HepG2 (cell line): ENCODE measurements around the gene FBXO24. TPM values are rescaled to one million over a fixed set of nuclear protein-coding genes. Genes with fewer than 3 reads are reported as not detected.

Experiments
- FOSL2 ChIP-seq: sonication (generic); formaldehyde crosslinking; IDR thresholded peaks from 2 replicates; pipeline ENCODE4 v1.4.0; 2020; ENCODE audit warnings: missing genetic modification reagents
- HDAC2 ChIP-seq: sonication (generic); formaldehyde crosslinking; IDR thresholded peaks from 2 replicates; pipeline ENCODE4 v1.4.0; 2020; ENCODE audit warnings: missing genetic modification reagents
- IKZF5 ChIP-seq: IDR thresholded peaks from 2 replicates; pipeline ENCODE4 v1.6.1; 2018; ENCODE audit warnings: missing genetic modification reagents, mild to moderate bottlenecking, missing compliant biosample characterization
- MED13 ChIP-seq: sonication (generic); formaldehyde crosslinking; IDR thresholded peaks from 2 replicates; pipeline ENCODE4 v1.5.0; 2020; ENCODE audit warnings: missing genetic modification reagents
- MYPOP ChIP-seq: sonication (generic); formaldehyde crosslinking; IDR thresholded peaks from 2 replicates; pipeline ENCODE4 v1.8.1; 2023; ENCODE audit warnings: mild to moderate bottlenecking, moderate library complexity, missing genetic modification reagents
- NAIF1 ChIP-seq: sonication (generic); formaldehyde crosslinking; IDR thresholded peaks from 2 replicates; pipeline ENCODE4 v1.5.0; 2020; ENCODE audit warnings: mild to moderate bottlenecking, missing genetic modification reagents, borderline replicate concordance
- NCOA2 ChIP-seq: sonication (generic); formaldehyde crosslinking; IDR thresholded peaks from 2 replicates; pipeline ENCODE4 v1.8.0; 2022; ENCODE audit warnings: inconsistent platforms
- ZFP37 ChIP-seq: sonication (generic); formaldehyde crosslinking; IDR thresholded peaks from 2 replicates; pipeline ENCODE4 v1.4.0; 2020; ENCODE audit warnings: missing genetic modification reagents, borderline replicate concordance
- ZNF234 ChIP-seq: sonication (generic); formaldehyde crosslinking; conservative IDR thresholded peaks from 2 replicates; pipeline ENCODE4 v1.5.1; 2020; ENCODE audit warnings: mild to moderate bottlenecking, missing genetic modification reagents
- ZNF292 ChIP-seq: sonication (generic); formaldehyde crosslinking; IDR thresholded peaks from 2 replicates; pipeline ENCODE4 v1.8.1; 2022; ENCODE audit warnings: mild to moderate bottlenecking, low read depth, missing genetic modification reagents, borderline replicate concordance
- ZNF329 ChIP-seq: sonication (generic); formaldehyde crosslinking; IDR thresholded peaks from 2 replicates; pipeline ENCODE4 v1.9.0; 2021; ENCODE audit warnings: low read depth, mild to moderate bottlenecking, missing genetic modification reagents
- ZNF549 ChIP-seq: sonication (generic); formaldehyde crosslinking; IDR thresholded peaks from 2 replicates; pipeline ENCODE4 v1.5.0; 2020; ENCODE audit warnings: missing genetic modification reagents
- ZNF598 ChIP-seq: sonication (generic); formaldehyde crosslinking; IDR thresholded peaks from 2 replicates; pipeline ENCODE4 v1.5.1; 2020; ENCODE audit warnings: mild to moderate bottlenecking, missing genetic modification reagents, borderline replicate concordance
- polyA plus RNA-seq, 8 experiments: library from polyadenylated mRNA; depleted of rRNA in 3 of 8; stranded (reverse) in 7 of 8; unstranded in 1 of 8; fragments of >200 nt; fragmentation: Illumina TruSeq in 4 of 8; extraction: Trizol in 4 of 8; gene quantifications; 2 replicates each; pipeline versions ENCODE4 v1.2.1 to v1.2.3, GENCODE V29; 2011 to 2016; ENCODE audit warnings: low read depth in 4 of 8, missing spikeins in 1 of 8, mixed read lengths in 1 of 8; ENCODE audit not compliant: insufficient read depth in 1 of 8
- total RNA-seq, 5 experiments: library from RNA; depleted of rRNA; stranded (reverse); fragments of >200 nt; fragmentation: Illumina TruSeq; extraction: Trizol; gene quantifications; 2 replicates each; pipeline ENCODE4 v1.2.3, GENCODE V29; 2016; ENCODE audit warnings: low read depth in 1 of 5

The FBXO24 gene
- total and polyA plus RNA-seq, 2 of the 13 experiments (the other 11 are each of a cell fraction or from before 2014, with no cell fraction given) = 0.20 to 0.55 TPM

GRCh38 chr7:100568896-100569844 lies 17.0 kb upstream of the FBXO24 start (continued):
- TF ChIP-seq NAIF1 = no peak
- TF ChIP-seq ZNF234 (CRISPR knock-in tag) = no peak
- peak; percentile 52 for TF ChIP-seq ZNF329
- no peak for TF ChIP-seq MYPOP
- peak; percentile 42 for TF ChIP-seq HDAC2 (CRISPR knock-in tag)
- no peak for TF ChIP-seq ZNF549 (CRISPR knock-in tag)
- 0 out of 2 replicates have a peak, but pooled peaks have one; percentile 40 for TF ChIP-seq NCOA2 (CRISPR knock-in tag)
- TF ChIP-seq ZNF292 (CRISPR knock-in tag) = 0 out of 2 replicates have a peak, but pooled peaks have one; percentile 8
- TF ChIP-seq ZNF598 (CRISPR knock-in tag) = no peak
- TF ChIP-seq MED13 (CRISPR knock-in tag) = no peak
- TF ChIP-seq FOSL2 = peak; percentile 34; the same call in 1 of the 2 replicates
- TF ChIP-seq IKZF5 (CRISPR knock-in tag) = peak; percentile 15
- no peak; the same call in 1 of the 2 replicates for TF ChIP-seq ZFP37 (CRISPR knock-in tag)
